Naive thymus-derived CD4-positive, alpha-beta T cell (primary cell): ENCODE measurements around the gene GRIN2A. TPM values are rescaled to one million over a fixed set of nuclear protein-coding genes. Genes with fewer than 3 reads are reported as not detected.

ENCODE experiments used
- ATAC-seq: fragments of 150-1000 bp; cut with Tn5 transposase; 2 replicates; pipeline ENCODE4 v1.10.0; 2021; ENCODE audit warnings: mild to moderate bottlenecking, moderate library complexity
- CTCF ChIA-PET: fragments of 350-600 bp; sonication (Branson Sonifier 250); formaldehyde crosslinking; loops from one replicate; lab custom pipeline; 2021; ENCODE audit warnings: antibody characterized with exemption; lab: Charles Lee
- POLR2A ChIA-PET: fragments of 350-600 bp; sonication (Branson Sonifier 250); formaldehyde crosslinking; loops from one replicate; lab custom pipeline; 2021; ENCODE audit warnings: antibody characterized with exemption, inconsistent platforms; lab: Charles Lee
- DNase-seq, 9 donors: peaks; one replicate each; pipeline versions ENCODE4 v3.0.0 to v3.0.0-alpha.2; 2020 to 2022; ENCODE audit warnings: mixed read lengths in 1 of 9
- H3K27ac ChIP-seq: one replicate; pipeline ENCODE4 v1.7.0; 2013; ENCODE audit warnings: mild to moderate bottlenecking, low read depth, low read length, moderate library complexity
- H3K27me3 ChIP-seq, 2 donors: one replicate each; pipeline ENCODE4 v1.7.0; 2013; ENCODE audit warnings: low read length in 2 of 2, mild to moderate bottlenecking in 2 of 2, moderate library complexity in 2 of 2; ENCODE audit not compliant: control insufficient read depth in 2 of 2, insufficient read depth in 2 of 2
- H3K36me3 ChIP-seq, 3 experiments: 1 replicate in 2 of 3; 2 replicates in 1 of 3; pipeline ENCODE4 v1.7.0; 2013; ENCODE audit warnings: low read length in 3 of 3, mild to moderate bottlenecking in 3 of 3, moderate library complexity in 1 of 3; ENCODE audit not compliant: insufficient read depth in 3 of 3, control insufficient read depth in 2 of 3
- H3K4me1 ChIP-seq, 2 donors: one replicate each; pipeline ENCODE4 v1.7.0; 2013; ENCODE audit warnings: low read length in 2 of 2, mild to moderate bottlenecking in 2 of 2, moderate library complexity in 1 of 2; ENCODE audit not compliant: control insufficient read depth in 2 of 2, insufficient read depth in 2 of 2
- H3K4me3 ChIP-seq: 2 replicates; pipeline ENCODE4 v1.7.0; 2013; ENCODE audit warnings: mild to moderate bottlenecking, low read length
- H3K9me3 ChIP-seq, 3 experiments: 1 replicate in 2 of 3; 2 replicates in 1 of 3; pipeline ENCODE4 v1.7.0; 2013; ENCODE audit warnings: low read length in 3 of 3; ENCODE audit not compliant: control insufficient read depth in 2 of 3
- H3K27ac Mint-ChIP-seq, 9 donors: one replicate each; pipeline ENCODE4 v1.8.0; 2020 to 2022; ENCODE audit warnings: mixed read lengths in 9 of 9, mild to moderate bottlenecking in 8 of 9, moderate library complexity in 5 of 9, inconsistent platforms in 2 of 9
- H3K27me3 Mint-ChIP-seq, 5 donors: one replicate each; pipeline ENCODE4 v1.8.0; 2021 to 2022; ENCODE audit warnings: mixed read lengths in 5 of 5, mild to moderate bottlenecking in 1 of 5
- H3K36me3 Mint-ChIP-seq, 5 donors: one replicate each; pipeline ENCODE4 v1.8.0; 2020 to 2022; ENCODE audit warnings: mixed read lengths in 5 of 5, mild to moderate bottlenecking in 3 of 5, inconsistent platforms in 1 of 5
- H3K4me1 Mint-ChIP-seq, 7 donors: one replicate each; pipeline ENCODE4 v1.8.0; 2020 to 2022; ENCODE audit warnings: mixed read lengths in 7 of 7, mild to moderate bottlenecking in 3 of 7, inconsistent platforms in 1 of 7
- H3K4me3 Mint-ChIP-seq, 10 donors: one replicate each; pipeline ENCODE4 v1.8.0; 2020 to 2022; ENCODE audit warnings: mild to moderate bottlenecking in 10 of 10, mixed read lengths in 10 of 10, moderate library complexity in 6 of 10, inconsistent platforms in 2 of 10
- H3K9me3 Mint-ChIP-seq, 11 donors: one replicate each; pipeline ENCODE4 v1.8.0; 2020 to 2022; ENCODE audit warnings: mixed read lengths in 11 of 11, mild to moderate bottlenecking in 4 of 11, inconsistent platforms in 1 of 11, moderate library complexity in 1 of 11
- intact Hi-C, 2 donors: fragments of 100-400 bp; cut with micrococcal nuclease; formaldehyde crosslinking; loops; one replicate each; pipeline ENCODE4 v1.15.1; 2023
- polyA plus RNA-seq, 2 donors: library from polyadenylated mRNA; unstranded; fragments of 300-500 nt; fragmentation: Illumina TruSeq; gene quantifications; one replicate each; pipeline ENCODE4 v1.2.3, GENCODE V29; 2021
- total RNA-seq, 6 experiments: library from RNA in 5 of 6; stranded (reverse) in 5 of 6; gene quantifications; 1 replicate in 5 of 6; 2 replicates in 1 of 6; pipeline ENCODE4 v1.2.3 and lab custom pipeline; 2021 to 2026

The GRIN2A gene
- total and polyA plus RNA-seq, 7 experiments from 2014 or later, result not detected

DNA sequence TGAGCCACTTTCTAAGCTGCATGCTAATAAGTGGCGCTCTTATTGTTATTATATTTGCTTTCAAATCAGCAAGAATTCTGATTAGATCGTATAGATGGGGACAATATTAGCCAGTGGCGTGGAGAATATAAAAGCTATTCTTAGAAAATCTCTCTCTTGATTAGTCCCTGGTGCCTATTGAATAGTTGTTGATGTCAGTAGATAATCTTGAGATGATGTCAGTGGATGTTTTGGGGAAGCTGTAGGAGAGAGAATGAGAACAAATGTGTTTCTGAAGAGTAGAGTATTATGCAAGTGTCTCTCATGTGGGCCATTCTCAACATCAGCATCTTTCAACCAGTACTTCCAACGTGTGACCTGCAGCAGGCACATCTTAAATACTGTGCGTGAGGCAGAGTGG is 445.7 kb downstream of the GRIN2A start:
- Histone ChIP-seq H3K9me3 (no peaks in the 10 kb centered on the region), H3K4me3 (no peak overlapping the region)

DNA sequence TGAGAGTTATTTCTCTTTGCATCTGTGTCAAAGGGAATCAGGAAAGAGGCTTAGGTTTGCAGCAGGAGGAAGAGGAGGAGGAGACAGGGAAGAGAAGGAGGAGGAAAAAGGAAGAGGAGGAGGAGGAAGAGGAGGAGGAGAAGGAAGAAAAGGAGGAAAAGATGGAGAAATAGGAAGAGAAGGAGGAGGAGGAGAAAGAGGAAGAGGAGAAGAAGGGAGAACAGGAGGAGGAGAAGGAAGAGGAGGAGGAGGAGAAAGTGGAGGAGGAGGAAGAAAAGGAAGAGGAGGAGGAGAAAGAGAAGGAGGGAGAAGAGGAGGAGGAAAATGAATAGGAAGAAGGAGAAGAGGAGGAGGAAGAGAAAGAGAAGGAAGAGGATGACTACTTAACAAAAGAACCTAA is 459.1 kb downstream of the GRIN2A start:
- H3K4me3 Mint-ChIP-seq, result no peak overlapping the region
- intact Hi-C loops, result no loop called here

More for the DNA sequence above, 445.7 kb downstream of the GRIN2A start:
- H3K27me3 ChIP-seq, result no peaks in the 10 kb centered on the region
- CTCF ChIA-PET, result no interaction called here
- POLR2A ChIA-PET, result no interaction called here
- H3K9me3 Mint-ChIP-seq, result peaks cover 0 to 5% (median 2%) of the 10 kb centered on the region in 11 donors
- intact Hi-C loops, result no loop called here
- ATAC-seq (no peak), DNase-seq (no peak)
- H3K27ac ChIP-seq, result no peak overlapping the region
- peaks cover 0 to 4% (median 0%) of the 10 kb centered on the region in 5 donors for H3K27me3 Mint-ChIP-seq
- no peak overlapping the region for H3K27ac Mint-ChIP-seq
- H3K36me3 Mint-ChIP-seq, result no peaks in the 10 kb centered on the region
- H3K4me3 Mint-ChIP-seq, result no peak overlapping the region
- no peaks in the 10 kb centered on the region for H3K4me1 ChIP-seq
- H3K36me3 ChIP-seq, result no peaks in the 10 kb centered on the region
- H3K4me1 Mint-ChIP-seq, result no peaks in the 10 kb centered on the region

DNA sequence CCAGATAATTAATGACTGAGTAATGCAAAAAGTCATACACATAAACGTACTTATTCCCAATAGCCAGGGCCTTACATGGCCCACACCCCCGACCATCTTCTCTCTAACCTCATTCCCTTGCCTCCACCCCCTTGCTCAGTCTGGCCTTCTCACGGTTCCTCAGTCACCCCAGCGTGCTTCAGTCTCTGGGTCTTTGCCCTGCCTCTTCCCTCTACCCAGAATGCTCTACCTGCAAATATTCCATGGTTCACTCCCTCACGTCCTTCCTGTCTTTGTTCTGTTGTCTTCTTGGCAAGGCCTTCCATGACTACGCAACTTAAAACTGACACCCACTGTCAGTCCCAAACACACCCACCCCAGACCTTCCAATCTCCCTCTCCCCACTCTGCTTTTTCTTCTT is 468.3 kb downstream of the GRIN2A start:
- Mint-ChIP-seq H3K27me3 (peaks cover 0 to 15% (median 0%) of the 10 kb centered on the region in 5 donors), H3K36me3 (no peaks in the 10 kb centered on the region), H3K4me1 (no peaks in the 10 kb centered on the region), H3K9me3 (peaks cover 0 to 14% (median 5%) of the 10 kb centered on the region in 11 donors), H3K4me3 (no peak overlapping the region), H3K27ac (no peak overlapping the region)
- intact Hi-C loops, result no loop called here
- Histone ChIP-seq H3K4me1 (no peaks in the 10 kb centered on the region), H3K9me3 (peaks cover 0 to 3% (median 0%) of the 10 kb centered on the region in 3 experiments), H3K27me3 (no peaks in the 10 kb centered on the region), H3K27ac (no peak overlapping the region), H3K36me3 (no peaks in the 10 kb centered on the region), H3K4me3 (no peak overlapping the region)
- ATAC-seq, result no peak
- no peak for DNase-seq
- ChIA-PET POLR2A (no interaction called here), CTCF (no interaction called here)

More for the DNA sequence above, 459.1 kb downstream of the GRIN2A start:
- no peaks in the 10 kb centered on the region for H3K4me1 ChIP-seq
- Mint-ChIP-seq H3K27ac (no peak overlapping the region), H3K27me3 (peaks cover 0 to 3% (median 0%) of the 10 kb centered on the region in 5 donors), H3K36me3 (no peaks in the 10 kb centered on the region), H3K9me3 (peaks cover 0 to 8% (median 5%) of the 10 kb centered on the region in 11 donors), H3K4me1 (no peaks in the 10 kb centered on the region)
- no peaks in the 10 kb centered on the region for H3K9me3 ChIP-seq
- DNase-seq (no peak), ATAC-seq (no peak)
- no peak overlapping the region for H3K4me3 ChIP-seq
- no peaks in the 10 kb centered on the region for H3K27me3 ChIP-seq
- H3K27ac ChIP-seq, result no peak overlapping the region
- ChIA-PET CTCF (no interaction called here), POLR2A (no interaction called here)
- no peaks in the 10 kb centered on the region for H3K36me3 ChIP-seq

DNA sequence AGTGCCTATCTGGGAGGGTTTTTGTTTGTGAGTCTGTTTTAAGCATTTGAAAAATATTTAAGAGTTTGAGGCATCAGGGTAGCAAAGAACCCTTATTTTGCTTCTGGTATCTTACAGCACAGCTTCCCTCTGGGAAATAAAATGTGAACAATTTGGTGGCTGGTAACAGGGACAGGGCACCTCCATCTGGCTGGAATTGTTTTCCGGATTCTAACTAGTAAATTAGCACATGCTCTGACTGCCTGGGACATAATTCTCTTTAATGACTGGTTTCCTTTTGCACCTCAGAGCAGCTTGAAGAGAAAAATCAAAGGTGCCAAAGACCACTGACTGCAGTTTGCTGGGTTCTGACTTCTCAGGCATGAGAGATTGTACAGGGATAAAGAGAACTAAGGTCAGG is 469.1 kb downstream of the GRIN2A start:
- Histone ChIP-seq H3K9me3 (peaks cover 0 to 3% (median 0%) of the 10 kb centered on the region in 3 experiments), H3K4me1 (no peaks in the 10 kb centered on the region), H3K27me3 (no peaks in the 10 kb centered on the region), H3K36me3 (no peaks in the 10 kb centered on the region), H3K4me3 (no peak overlapping the region), H3K27ac (no peak overlapping the region)
- no peak overlapping the region for H3K27ac Mint-ChIP-seq
- peaks cover 0 to 15% (median 0%) of the 10 kb centered on the region in 5 donors for H3K27me3 Mint-ChIP-seq
- ATAC-seq (no peak), DNase-seq (no peak)
- POLR2A ChIA-PET, result no interaction called here
- H3K36me3 Mint-ChIP-seq, result no peaks in the 10 kb centered on the region
- intact Hi-C loops, result no loop called here
- no peak overlapping the region for H3K4me3 Mint-ChIP-seq
- CTCF ChIA-PET, result no interaction called here
- H3K9me3 Mint-ChIP-seq, result peaks cover 2 to 19% (median 5%) of the 10 kb centered on the region in 11 donors
- H3K4me1 Mint-ChIP-seq, result no peaks in the 10 kb centered on the region

DNA sequence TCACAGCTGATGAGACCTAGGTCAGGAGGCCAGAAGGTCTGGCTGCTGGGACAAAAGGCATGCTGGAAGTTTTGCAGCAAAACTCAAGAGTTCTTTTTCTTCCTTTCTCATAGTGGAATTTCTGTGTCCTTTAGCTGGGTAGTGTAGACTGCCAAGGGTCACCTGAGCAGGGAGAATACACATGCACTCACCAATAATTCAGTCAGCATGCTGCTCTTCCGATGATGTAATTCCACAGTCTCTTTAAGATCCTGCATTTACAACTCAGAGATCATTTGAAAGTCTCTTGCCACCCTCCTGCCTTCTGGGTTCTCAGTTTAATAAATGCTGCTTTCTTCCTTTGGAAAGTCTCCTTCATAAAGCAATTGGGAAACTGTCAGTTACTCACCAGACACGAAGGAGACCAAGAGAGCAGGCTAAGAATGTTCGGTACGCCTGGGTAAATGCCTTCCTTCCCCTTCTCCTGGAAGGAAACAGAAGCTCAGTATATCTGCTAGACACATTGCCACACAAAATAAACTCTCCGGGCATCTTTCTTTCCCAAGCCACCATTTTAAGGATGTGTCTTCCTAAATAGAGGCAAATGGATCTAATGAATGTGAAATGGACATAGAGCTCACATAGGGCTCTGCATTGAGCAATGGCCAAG is 473.1 kb downstream of the GRIN2A start:
- Mint-ChIP-seq H3K9me3 (peaks cover 2 to 16% (median 6%) of the 10 kb centered on the region in 11 donors), H3K4me1 (no peaks in the 10 kb centered on the region), H3K36me3 (no peaks in the 10 kb centered on the region), H3K27me3 (peaks cover 0 to 14% (median 6%) of the 10 kb centered on the region in 5 donors), H3K27ac (no peak overlapping the region), H3K4me3 (no peak overlapping the region)
- no peak for ATAC-seq
- H3K27ac ChIP-seq, result no peak overlapping the region
- no peaks in the 10 kb centered on the region for H3K27me3 ChIP-seq
- H3K4me3 ChIP-seq, result no peak overlapping the region
- no peaks in the 10 kb centered on the region for H3K9me3 ChIP-seq
- intact Hi-C loops, result no loop called here
- DNase-seq, result no peak
- H3K4me1 ChIP-seq, result no peaks in the 10 kb centered on the region
- H3K36me3 ChIP-seq, result no peaks in the 10 kb centered on the region
- ChIA-PET POLR2A (no interaction called here), CTCF (no interaction called here)

DNA sequence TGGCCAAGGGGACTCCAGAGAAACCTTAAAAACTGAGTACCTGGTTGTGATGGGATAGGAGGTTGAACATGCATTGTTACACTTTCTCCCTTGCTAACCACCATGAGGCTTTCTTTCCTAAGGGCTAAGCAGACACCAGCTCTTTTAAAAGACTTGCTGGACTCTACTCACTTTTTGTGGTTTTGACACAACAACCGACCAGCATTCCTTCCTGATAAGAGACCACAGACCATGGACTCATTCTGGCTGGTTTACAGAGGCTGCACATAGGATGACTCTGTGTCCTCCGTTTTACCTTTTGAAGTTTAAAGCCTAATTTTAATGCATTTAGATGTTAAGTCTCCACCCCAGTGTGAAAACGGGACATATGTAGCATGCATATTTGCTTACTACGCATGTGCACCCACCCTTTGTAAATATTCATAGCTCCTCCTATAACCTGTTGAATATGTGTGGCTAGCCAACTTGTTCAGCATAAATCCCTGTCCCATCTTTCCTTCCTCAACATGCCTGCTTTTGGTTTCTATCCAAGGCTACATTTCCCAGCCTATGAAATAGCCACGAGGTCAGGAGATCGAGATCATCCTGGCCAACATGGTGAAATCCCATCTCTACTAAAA is 475.9 kb downstream of the GRIN2A start:
- intact Hi-C loops, result no loop called here
- ChIA-PET POLR2A (no interaction called here), CTCF (no interaction called here)
- Mint-ChIP-seq H3K4me1 (no peaks in the 10 kb centered on the region), H3K36me3 (no peaks in the 10 kb centered on the region), H3K27ac (no peak overlapping the region), H3K9me3 (peaks cover 0 to 15% (median 7%) of the 10 kb centered on the region in 11 donors), H3K4me3 (no peak overlapping the region), H3K27me3 (peaks cover 0 to 14% (median 3%) of the 10 kb centered on the region in 5 donors)
- Histone ChIP-seq H3K27ac (no peak overlapping the region), H3K4me1 (no peaks in the 10 kb centered on the region), H3K4me3 (no peak overlapping the region), H3K36me3 (no peaks in the 10 kb centered on the region), H3K9me3 (no peaks in the 10 kb centered on the region), H3K27me3 (no peaks in the 10 kb centered on the region)
- ATAC-seq (no peak), DNase-seq (no peak)

DNA sequence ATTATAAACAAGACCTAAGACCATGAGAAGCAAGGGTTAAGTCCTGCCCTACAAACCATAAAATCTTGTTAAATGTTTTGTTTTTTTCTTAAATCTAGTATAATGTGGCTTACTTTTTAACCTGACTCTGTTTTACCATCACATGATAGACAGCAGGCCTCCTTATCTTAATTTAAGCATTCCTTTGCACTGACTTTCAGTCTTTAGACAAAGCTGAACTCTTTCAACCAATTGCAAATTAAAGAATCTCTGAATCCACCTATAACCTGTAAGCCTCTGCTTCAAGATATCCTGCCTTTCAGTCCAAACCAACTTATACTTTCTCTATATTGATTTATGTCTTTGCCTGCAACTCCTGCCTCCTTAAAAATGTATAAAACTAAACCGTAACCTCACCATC is 478.5 kb downstream of the GRIN2A start:
- no peak for ATAC-seq
- Histone ChIP-seq H3K27me3 (no peaks in the 10 kb centered on the region), H3K27ac (no peak overlapping the region), H3K36me3 (no peaks in the 10 kb centered on the region), H3K4me3 (no peak overlapping the region), H3K4me1 (no peaks in the 10 kb centered on the region), H3K9me3 (no peaks in the 10 kb centered on the region)
- CTCF ChIA-PET, result no interaction called here
- intact Hi-C loops, result no loop called here
- H3K4me1 Mint-ChIP-seq, result no peaks in the 10 kb centered on the region
- POLR2A ChIA-PET, result no interaction called here
- H3K9me3 Mint-ChIP-seq, result peaks cover 0 to 25% (median 7%) of the 10 kb centered on the region in 11 donors
- no peak for DNase-seq
- H3K27ac Mint-ChIP-seq, result no peak overlapping the region
- H3K27me3 Mint-ChIP-seq, result peaks cover 0 to 14% (median 3%) of the 10 kb centered on the region in 5 donors
- H3K4me3 Mint-ChIP-seq, result no peak overlapping the region
- H3K36me3 Mint-ChIP-seq, result no peaks in the 10 kb centered on the region
